Measurements from ENCODE around the gene PARP8. TPM values are rescaled to one million over a fixed set of nuclear protein-coding genes. Genes with fewer than 3 reads are reported as not detected.

PARP8 gene
- total RNA-seq, 2 experiments from 2014 or later = 36.8 to 39.2 TPM

GRCh38 chr5:50720061-50720710 lies 53.7 kb downstream of the PARP8 start:
- no TSS peak for BruUV-seq (replicated peaks)
- H3K9me3 ChIP-seq (ENCODE audit: low read length) = no peaks in the 10 kb centered on the region
- H3K9me2 ChIP-seq (ENCODE audit: insufficient read depth, low read length) = no peaks in the 10 kb centered on the region
- no peak overlapping the region for H3K4me3 ChIP-seq (ENCODE audit: low read depth, low read length, poor library complexity, severe bottlenecking)
- no peak overlapping the region for H3K27ac ChIP-seq (ENCODE audit: low read depth, low read length, poor library complexity, severe bottlenecking)
- CTCF ChIA-PET (ENCODE audit: unreplicated experiment) = no interaction called here
- intact Hi-C loops (cut with micrococcal nuclease; ENCODE audit: unreplicated experiment) = no loop called here
- no peak for TF ChIP-seq CTCF (conservative IDR thresholded peaks at IDR 0.05; ENCODE audit: low read length)
- TF ChIP-seq EZH2phosphoT487 (IDR thresholded peaks at IDR 0.05; ENCODE audit: borderline replicate concordance, low read depth, low read length) = no peak
- DNase-seq (ENCODE audit: low spot score) = no peak
- no peaks in the 10 kb centered on the region for H4K20me1 ChIP-seq (ENCODE audit: insufficient read depth, low read length)
- H3K79me2 ChIP-seq (ENCODE audit: insufficient read depth, low read depth, low read length) = peaks cover 32% of the 10 kb centered on the region; the same call in 1 of the 2 replicates
- no peak overlapping the region for H2AFZ ChIP-seq (ENCODE audit: low read length)
- no peaks in the 10 kb centered on the region for H3K4me1 ChIP-seq (ENCODE audit: insufficient read depth, low read length, poor library complexity, severe bottlenecking)
- H3K4me2 ChIP-seq (ENCODE audit: low read length) = no peak overlapping the region
- POLR2A ChIA-PET = interaction anchor here (1.2 kb wide), 1 partner anchor 16 kb away, joined by 3 read pairs; no protein-coding TSS in a partner anchor
- H3K36me3 ChIP-seq (ENCODE audit: insufficient read depth, low read length) = no peaks in the 10 kb centered on the region

- POLR2A ChIA-PET = interaction anchor here (0.6 to 1.7 kb wide), 7 partner anchors 13 to 283 kb away, joined by 3 to 5 read pairs (median 4); no protein-coding TSS in a partner anchor
- CTCF ChIA-PET (ENCODE audit: unreplicated experiment) = no interaction called here
- Histone ChIP-seq H2AFZ (ENCODE audit: low read length) (no peak overlapping the region), H4K20me1 (ENCODE audit: insufficient read depth, low read length) (no peaks in the 10 kb centered on the region), H3K4me3 (ENCODE audit: low read depth, low read length, poor library complexity, severe bottlenecking) (no peak overlapping the region), H3K36me3 (ENCODE audit: insufficient read depth, low read length) (no peaks in the 10 kb centered on the region), H3K4me1 (ENCODE audit: insufficient read depth, low read length, poor library complexity, severe bottlenecking) (no peaks in the 10 kb centered on the region), H3K27ac (ENCODE audit: low read depth, low read length, poor library complexity, severe bottlenecking) (no peak overlapping the region), H3K9me3 (ENCODE audit: low read length) (no peaks in the 10 kb centered on the region), H3K9me2 (ENCODE audit: insufficient read depth, low read length) (no peaks in the 10 kb centered on the region), H3K4me2 (ENCODE audit: low read length) (no peak overlapping the region), H3K79me2 (ENCODE audit: insufficient read depth, low read depth, low read length) (peaks cover 43% of the 10 kb centered on the region; the same call in 1 of the 2 replicates)
- TF ChIP-seq EZH2phosphoT487 (IDR thresholded peaks at IDR 0.05; ENCODE audit: borderline replicate concordance, low read depth, low read length) (no peak), CTCF (conservative IDR thresholded peaks at IDR 0.05; ENCODE audit: low read length) (no peak)
- no TSS peak for BruUV-seq (replicated peaks)
- intact Hi-C loops (cut with micrococcal nuclease; ENCODE audit: unreplicated experiment) = no loop called here
- no peak for DNase-seq (ENCODE audit: low spot score)
Observed at GRCh38 chr5:50722223-50722622, 55.8 kb downstream of the PARP8 start.

- H4K20me1 ChIP-seq (ENCODE audit: insufficient read depth, low read length) = no peaks in the 10 kb centered on the region
- BruUV-seq (replicated peaks) = no TSS peak
- intact Hi-C loops (cut with micrococcal nuclease; ENCODE audit: unreplicated experiment) = no loop called here
Observed at GRCh38 chr5:50724262-50724661, 57.8 kb downstream of the PARP8 start.

More at GRCh38 chr5:50724262-50724661, 57.8 kb downstream of the PARP8 start:
- TF ChIP-seq CTCF (conservative IDR thresholded peaks at IDR 0.05; ENCODE audit: low read length) (no peak), EZH2phosphoT487 (IDR thresholded peaks at IDR 0.05; ENCODE audit: borderline replicate concordance, low read depth, low read length) (no peak)
- ChIA-PET POLR2A (interaction anchor here (0.7 to 1.3 kb wide), 5 partner anchors 9 to 148 kb away, joined by 4 to 6 read pairs (median 4); no protein-coding TSS in a partner anchor), CTCF (ENCODE audit: unreplicated experiment) (no interaction called here)
- Histone ChIP-seq H3K36me3 (ENCODE audit: insufficient read depth, low read length) (no peaks in the 10 kb centered on the region), H3K4me3 (ENCODE audit: low read depth, low read length, poor library complexity, severe bottlenecking) (no peak overlapping the region), H3K9me2 (ENCODE audit: insufficient read depth, low read length) (no peaks in the 10 kb centered on the region), H3K27ac (ENCODE audit: low read depth, low read length, poor library complexity, severe bottlenecking) (no peak overlapping the region), H2AFZ (ENCODE audit: low read length) (no peak overlapping the region), H3K9me3 (ENCODE audit: low read length) (no peaks in the 10 kb centered on the region), H3K79me2 (ENCODE audit: insufficient read depth, low read depth, low read length) (peaks cover 52% of the 10 kb centered on the region; the same call in 1 of the 2 replicates), H3K4me1 (ENCODE audit: insufficient read depth, low read length, poor library complexity, severe bottlenecking) (no peaks in the 10 kb centered on the region), H3K4me2 (ENCODE audit: low read length) (no peak overlapping the region)
- DNase-seq (ENCODE audit: low spot score) = no peak

Measured in OCI-LY7 (cell line).